K562 (cell line): Measurements from ENCODE around the gene TAL1. TPM values are rescaled to one million over a fixed set of nuclear protein-coding genes. Genes with fewer than 3 reads are reported as not detected.
A peak's percentile ranks its signal among the peaks of the same experiment; 100 is the strongest.

Source experiments
- BRF1 ChIP-seq: IDR thresholded peaks from 3 replicates; pipeline ENCODE4 v1.6.1; 2011; ENCODE audit warnings: borderline replicate concordance, mild to moderate bottlenecking; ENCODE audit not compliant: insufficient read length; ENCODE audit errors: extremely low read depth
- CBFA2T3 ChIP-seq: fragments of 450-650 bp; IDR thresholded peaks from 2 replicates; pipeline ENCODE4 v1.6.1; 2017
- CEBPG ChIP-seq, 3 experiments: fragments of 200-800 bp in 1 of 3; sonication (Bioruptor generic) in 1 of 3; sonication (generic) in 1 of 3; formaldehyde crosslinking in 1 of 3; IDR thresholded peaks in 2 of 3; conservative IDR thresholded peaks in 1 of 3; 2 replicates each; pipeline versions ENCODE4 v1.6.1 to v1.8.0; 2016 to 2022; ENCODE audit warnings: missing compliant biosample characterization in 2 of 3, missing genetic modification characterization in 2 of 3, mild to moderate bottlenecking in 1 of 3, missing genetic modification reagents in 1 of 3
- CTCF ChIP-seq, 3 experiments: IDR thresholded peaks in 2 of 3; conservative IDR thresholded peaks in 1 of 3; 2 replicates each; pipeline ENCODE4 v1.5.1; 2011 to 2012; ENCODE audit warnings: low read length in 3 of 3, mild to moderate bottlenecking in 3 of 3, control low read depth in 2 of 3, improper control_type of control experiment in 1 of 3, inconsistent platforms in 1 of 3, low read depth in 1 of 3, mixed read lengths in 1 of 3, moderate library complexity in 1 of 3; ENCODE audit not compliant: insufficient read depth in 2 of 3
- FOXK2 ChIP-seq, 2 experiments: fragments of 450-650 bp; IDR thresholded peaks in 1 of 2; conservative IDR thresholded peaks in 1 of 2; 2 replicates each; pipeline ENCODE4 v1.6.1; 2016; ENCODE audit warnings: low read depth in 2 of 2, mild to moderate bottlenecking in 1 of 2
- HSF4 ChIP-seq: fragments of 250-450 bp; sonication (Bioruptor Pico); IDR thresholded peaks from 2 replicates; pipeline ENCODE4 v2.1.2; 2022; ENCODE audit warnings: mild to moderate bottlenecking, moderate library complexity, borderline replicate concordance
- KDM5B ChIP-seq: fragments of 200-600 bp; sonication (generic); IDR thresholded peaks from 2 replicates; pipeline ENCODE4 v1.6.1; 2012; ENCODE audit warnings: low read depth, mild to moderate bottlenecking, moderate library complexity, low read length, control low read depth, inconsistent platforms; ENCODE audit not compliant: insufficient replicate concordance
- LARP7 ChIP-seq: fragments of 450-650 bp; IDR thresholded peaks from 2 replicates; pipeline ENCODE4 v1.6.1; 2016
- MED1 ChIP-seq: sonication (generic); formaldehyde crosslinking; IDR thresholded peaks from 2 replicates; pipeline ENCODE4 v1.8.1; 2023; ENCODE audit warnings: missing genetic modification reagents, borderline replicate concordance
- NCOA1 ChIP-seq: fragments of 450-650 bp; IDR thresholded peaks from 2 replicates; pipeline ENCODE4 v1.6.1; 2016; ENCODE audit warnings: low read depth
- NFE2 ChIP-seq: IDR thresholded peaks from 2 replicates; pipeline ENCODE4 v1.6.1; 2014; ENCODE audit warnings: antibody characterized with exemption, low read depth
- PTTG1 ChIP-seq: fragments of 450-650 bp; IDR thresholded peaks from 2 replicates; pipeline ENCODE4 v1.6.1; 2016; ENCODE audit warnings: low read depth, mild to moderate bottlenecking, missing genetic modification characterization, missing compliant biosample characterization
- RHOXF2B ChIP-seq: fragments of 250-450 bp; sonication (Bioruptor Pico); conservative IDR thresholded peaks from 2 replicates; pipeline ENCODE4 v1.5.1; 2021
- ZBTB49 ChIP-seq: sonication (generic); formaldehyde crosslinking; IDR thresholded peaks from 2 replicates; pipeline ENCODE4 v1.8.0; 2022; ENCODE audit warnings: missing genetic modification reagents, mild to moderate bottlenecking, borderline replicate concordance
- ZNF143 ChIP-seq: sonication (generic); formaldehyde crosslinking; IDR thresholded peaks from 2 replicates; pipeline ENCODE4 v1.9.0; 2022; ENCODE audit warnings: mild to moderate bottlenecking, missing genetic modification reagents
- ZNF311 ChIP-seq: fragments of 250-450 bp; sonication (Bioruptor Pico); IDR thresholded peaks from 2 replicates; pipeline ENCODE4 v1.4.0; 2020; ENCODE audit warnings: mild to moderate bottlenecking, moderate library complexity
- ZNF395 ChIP-seq: fragments of 200-800 bp; sonication (Bioruptor generic); IDR thresholded peaks from 2 replicates; pipeline ENCODE4 v1.6.1; 2017; ENCODE audit warnings: missing genetic modification characterization, missing compliant biosample characterization
- ZNF780A ChIP-seq: fragments of 250-450 bp; sonication (Bioruptor Pico); IDR thresholded peaks from 2 replicates; pipeline ENCODE4 v1.5.0; 2021; ENCODE audit warnings: mild to moderate bottlenecking
- polyA plus RNA-seq, 8 experiments: library from polyadenylated mRNA; depleted of rRNA in 4 of 8; stranded (reverse) in 5 of 8; unstranded in 3 of 8; fragments of >200 nt; fragmentation: Nextera tagmentation in 2 of 8; fragmentation: Illumina TruSeq in 1 of 8; extraction: Ambion mirVana in 2 of 8; extraction: Trizol in 1 of 8; gene quantifications; 2 replicates each; pipeline versions ENCODE4 v1.2.1 to v1.2.3, GENCODE V29; 2011 to 2014; ENCODE audit warnings: inconsistent platforms in 1 of 8, missing spikeins in 1 of 8
- total RNA-seq, 7 experiments: library from RNA; depleted of rRNA in 6 of 7; stranded (reverse); fragments of >200 nt in 6 of 7; fragmentation: Illumina TruSeq in 2 of 7; extraction: Trizol in 2 of 7; gene quantifications; 2 replicates each; pipeline versions ENCODE4 v1.2.1 to v1.2.3, GENCODE V29; 2011 to 2021; ENCODE audit warnings: low replicate concordance in 1 of 7
- TF ChIP-seq, protein P1 (sequence below): fragments of 450-650 bp; IDR thresholded peaks from one replicate; pipeline ENCODE4 v1.6.1; 2018; ENCODE audit warnings: mild to moderate bottlenecking, moderate library complexity; ENCODE audit not compliant: partially characterized antibody

The TAL1 gene
- total and polyA plus RNA-seq, 9 of the 15 experiments (the other 6 are each of a cell fraction or from before 2014, with no cell fraction given), result 18.5 to 106 (median 59.7) TPM

GRCh38 chr1:47179988-47180563 lies 51.9 kb downstream of the TAL1 start (continued):
- TF ChIP-seq ZBTB49 (CRISPR knock-in tag) (no peak), BRF1 (no peak), CTCF (IDR thresholded peaks at IDR 0.05 in 2 of 3, conservative IDR thresholded peaks at IDR 0.05 in 1 of 3; ENCODE audit: insufficient read depth in 2 of 3, low read depth in 1 of 3, low read length in 3 of 3) (no peak), MED1 (CRISPR knock-in tag) (no peak), ZNF780A (no peak), PTTG1 (tag) (no peak), NFE2 (peak; percentile 56), ZNF311 (CRISPR knock-in tag) (no peak), CEBPG (CRISPR knock-in tag; IDR thresholded peaks at IDR 0.05) (no peak), CEBPG (tag; conservative IDR thresholded peaks at IDR 0.05 in 1 of 2, IDR thresholded peaks at IDR 0.05 in 1 of 2) (no peak), ZNF395 (CRISPR knock-in tag) (no peak), LARP7 (no peak), KDM5B (peak; percentile 41), HSF4 (CRISPR knock-in tag) (no peak), ZNF143 (CRISPR knock-in tag) (no peak), RHOXF2B (CRISPR knock-in tag) (no peak), NCOA1 (no peak), FOXK2 (conservative IDR thresholded peaks at IDR 0.05 in 1 of 2, IDR thresholded peaks at IDR 0.05 in 1 of 2; ENCODE audit: low read depth in 2 of 2) (peak in 1 of 2 experiments; percentile 30; a peak in 3 of 4 replicates), CBFA2T3 (peak; percentile 75)
- TF ChIP-seq, protein P1, sequence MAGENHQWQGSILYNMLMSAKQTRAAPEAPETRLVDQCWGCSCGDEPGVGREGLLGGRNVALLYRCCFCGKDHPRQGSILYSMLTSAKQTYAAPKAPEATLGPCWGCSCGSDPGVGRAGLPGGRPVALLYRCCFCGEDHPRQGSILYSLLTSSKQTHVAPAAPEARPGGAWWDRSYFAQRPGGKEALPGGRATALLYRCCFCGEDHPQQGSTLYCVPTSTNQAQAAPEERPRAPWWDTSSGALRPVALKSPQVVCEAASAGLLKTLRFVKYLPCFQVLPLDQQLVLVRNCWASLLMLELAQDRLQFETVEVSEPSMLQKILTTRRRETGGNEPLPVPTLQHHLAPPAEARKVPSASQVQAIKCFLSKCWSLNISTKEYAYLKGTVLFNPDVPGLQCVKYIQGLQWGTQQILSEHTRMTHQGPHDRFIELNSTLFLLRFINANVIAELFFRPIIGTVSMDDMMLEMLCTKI, result no peak
